GM23248 (cell line): Measurements from ENCODE around the gene RSF1.

Experiments used
- EZH2 ChIP-seq: fragments of 200-600 bp; sonication (generic); IDR thresholded peaks from 2 replicates; pipeline ENCODE4 v1.6.1; 2018; ENCODE audit warnings: antibody characterized with exemption, mild to moderate bottlenecking; ENCODE audit not compliant: insufficient read depth, poor library complexity, severe bottlenecking
- EZH2phosphoT487 ChIP-seq: fragments of 200-600 bp; sonication (generic); IDR thresholded peaks from 2 replicates; pipeline ENCODE4 v1.6.1; 2018; ENCODE audit warnings: antibody characterized with exemption, moderate library complexity, mild to moderate bottlenecking, low read depth; ENCODE audit not compliant: insufficient read depth

DNA sequence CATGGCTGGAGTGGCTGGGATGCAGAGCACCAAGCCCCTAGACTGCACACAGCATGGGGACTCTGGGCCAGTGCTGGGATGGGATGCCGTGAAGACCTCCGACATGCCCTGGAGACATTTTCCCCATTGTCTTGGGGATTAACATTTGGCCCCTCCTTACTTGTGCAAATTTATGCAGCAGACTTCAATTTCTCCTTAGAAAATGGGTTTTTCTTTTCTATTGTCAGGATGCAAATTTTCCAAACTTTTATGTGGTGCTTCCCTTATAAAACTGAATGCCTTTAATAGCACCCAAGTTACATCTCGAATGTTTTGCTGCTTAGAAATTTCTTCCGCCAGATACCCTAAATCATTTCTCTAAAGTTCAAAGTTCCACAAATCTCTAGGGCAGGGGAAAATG is 29.2 kb downstream of the RSF1 start:
- TF ChIP-seq EZH2phosphoT487 (no peak), EZH2 (no peak)
